ENCODE measurements around the gene HAUS6.
A peak's percentile ranks its signal among the peaks of the same experiment; 100 is the strongest.
"Not testable (repeated sequence)": the region's sequence is repeated elsewhere in the genome, so short reads cannot be mapped to it uniquely, and the experiment has no call there.

The HAUS6 gene

DNA sequence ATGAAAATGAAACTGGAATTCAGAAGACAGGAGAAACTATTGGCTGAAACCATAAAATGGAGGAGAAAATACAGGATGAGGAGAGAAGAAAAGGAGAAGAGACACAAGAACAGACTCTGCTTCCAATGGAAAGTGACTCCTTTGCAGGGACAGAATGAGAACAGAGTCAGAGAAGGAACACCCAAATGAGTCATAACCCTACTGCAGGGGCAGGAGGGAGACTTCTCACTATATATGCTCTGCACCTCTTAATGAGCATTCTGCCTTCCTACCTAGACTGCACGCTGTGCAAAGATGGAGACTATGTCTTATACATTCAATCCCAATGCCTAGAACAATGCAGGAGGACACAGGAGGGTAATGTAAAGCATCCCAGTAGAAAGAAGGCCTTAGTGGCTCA, 71.8 kb downstream of the HAUS6 start:
- no peak for DNase-seq

DNA sequence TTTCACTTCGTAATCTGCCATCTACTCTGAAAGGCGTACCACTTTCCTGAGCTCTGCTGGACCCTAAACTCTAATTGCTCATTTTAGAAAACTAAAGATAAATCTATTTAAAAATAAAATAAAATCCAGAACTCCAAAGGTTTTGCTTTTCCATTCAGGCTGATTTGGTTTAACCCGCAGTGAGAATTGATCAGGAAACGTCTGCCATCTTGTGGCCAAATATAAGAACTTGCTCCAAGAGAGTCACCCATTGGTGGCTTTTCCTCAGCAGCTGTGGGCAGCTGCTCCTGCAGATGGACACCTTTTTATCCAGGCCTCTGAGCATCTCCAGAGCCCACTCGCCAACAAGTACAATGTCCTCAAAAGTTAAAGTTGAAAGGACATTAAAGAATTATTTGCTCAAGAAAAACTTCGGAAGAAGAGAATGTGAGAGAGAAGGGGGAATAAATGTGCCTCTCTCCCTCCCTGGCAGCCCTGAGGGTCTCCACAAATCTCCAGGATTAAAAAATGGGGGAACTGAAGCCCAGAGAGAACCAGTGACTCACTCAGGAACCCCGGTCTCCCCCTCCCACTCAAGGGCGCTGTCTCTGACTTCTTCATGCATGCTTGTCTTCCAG, 73.8 kb downstream of the HAUS6 start:
- DNase-seq = peak; percentile 15

DNA sequence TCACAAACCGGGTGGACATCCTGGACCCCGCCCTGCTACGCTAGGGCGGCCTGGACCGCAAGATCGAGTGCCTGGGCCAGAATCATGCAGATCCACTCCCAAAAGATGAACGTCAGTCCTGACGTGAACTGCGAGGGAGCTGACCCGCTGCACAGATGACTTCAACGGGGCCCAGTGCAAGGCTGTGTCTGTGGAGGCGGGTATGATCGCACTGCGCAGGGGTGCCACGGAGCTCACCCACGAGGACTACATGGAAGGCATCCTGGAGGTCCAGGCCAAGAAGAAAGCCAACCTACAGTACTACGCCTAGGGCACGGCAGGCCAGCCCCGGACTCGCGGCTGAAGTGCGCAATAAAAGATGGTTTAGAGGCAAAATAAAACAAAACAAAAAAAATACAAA, 74.9 kb downstream of the HAUS6 start:
- no peak for DNase-seq

DNA sequence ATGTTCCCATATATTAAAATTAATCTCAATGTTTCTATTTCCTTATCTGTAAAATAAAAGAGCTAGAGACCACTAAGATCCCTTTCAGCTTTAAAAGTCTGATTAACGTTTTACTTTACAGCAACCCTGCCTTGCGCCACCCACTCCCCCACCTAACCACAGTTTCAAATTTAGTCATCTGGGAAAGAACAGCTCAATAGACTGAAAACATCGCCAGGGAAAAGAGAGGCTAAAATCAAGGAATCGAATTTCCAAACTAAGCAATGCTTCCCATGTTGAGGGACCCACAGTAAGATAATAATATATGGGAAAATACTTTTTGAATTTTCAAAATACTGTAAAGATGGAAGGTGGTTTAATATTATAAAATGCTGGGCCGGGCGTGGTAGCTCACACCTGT, 76.3 kb downstream of the HAUS6 start:
- no peak for DNase-seq

DNA sequence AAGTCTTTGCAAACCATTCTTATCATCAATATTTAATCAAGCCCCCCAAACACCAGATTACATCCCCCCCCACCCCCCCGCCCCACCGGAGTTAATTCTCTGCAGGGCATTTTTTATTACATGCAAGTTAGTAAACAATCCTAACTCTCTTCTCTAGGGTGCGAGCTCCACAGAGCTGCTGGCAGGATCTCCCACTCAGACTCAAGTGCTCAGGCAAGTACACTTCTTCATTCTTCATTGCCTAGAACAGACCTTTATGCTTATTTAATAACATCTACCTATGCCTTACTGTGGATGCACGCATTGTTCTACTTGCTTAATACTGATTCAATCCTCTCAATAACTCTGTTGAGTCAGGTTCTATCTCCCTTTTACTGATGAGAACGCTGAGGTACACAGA, 79.6 kb downstream of the HAUS6 start:
- no peak for DNase-seq

DNA sequence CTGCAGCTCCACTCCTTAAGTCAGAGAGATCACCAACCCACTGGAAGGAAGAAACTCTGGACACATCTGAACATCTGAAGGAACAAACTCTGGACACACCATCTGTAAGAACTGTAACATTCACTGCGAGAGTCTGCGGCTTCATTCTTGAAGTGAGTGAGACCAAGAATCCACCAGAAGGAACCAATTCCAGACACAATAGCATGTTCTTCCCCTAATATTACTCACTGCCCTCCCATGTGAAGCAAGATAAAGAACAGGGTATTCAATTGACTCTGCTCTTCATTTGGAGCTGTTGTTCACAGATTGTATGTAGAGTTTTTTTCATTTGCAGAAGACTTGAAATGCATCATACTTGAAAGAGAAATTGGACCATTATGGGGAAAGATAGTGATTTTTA, 80.5 kb downstream of the HAUS6 start:
- no peak for DNase-seq

DNA sequence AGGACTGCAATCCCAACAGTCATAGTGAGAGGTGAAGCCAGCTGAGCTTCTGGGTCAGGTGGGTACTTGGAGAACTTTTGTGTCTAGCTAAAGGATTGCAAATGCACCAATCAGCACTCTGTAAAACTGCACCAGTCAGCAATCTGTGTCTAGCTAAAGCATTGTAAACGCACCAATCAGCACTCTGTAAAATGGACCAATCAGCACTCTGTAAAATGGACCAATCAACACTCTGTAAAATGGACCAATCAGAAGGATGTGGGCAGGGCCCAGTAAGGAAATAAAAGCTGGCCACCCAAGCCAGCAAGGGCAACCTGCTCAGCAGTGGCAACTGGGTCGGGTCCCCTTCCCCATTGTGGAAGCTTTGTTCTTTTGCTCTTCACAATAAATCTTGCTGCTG, 81.1 kb downstream of the HAUS6 start:
- DNase-seq = not testable (repeated sequence)

DNA sequence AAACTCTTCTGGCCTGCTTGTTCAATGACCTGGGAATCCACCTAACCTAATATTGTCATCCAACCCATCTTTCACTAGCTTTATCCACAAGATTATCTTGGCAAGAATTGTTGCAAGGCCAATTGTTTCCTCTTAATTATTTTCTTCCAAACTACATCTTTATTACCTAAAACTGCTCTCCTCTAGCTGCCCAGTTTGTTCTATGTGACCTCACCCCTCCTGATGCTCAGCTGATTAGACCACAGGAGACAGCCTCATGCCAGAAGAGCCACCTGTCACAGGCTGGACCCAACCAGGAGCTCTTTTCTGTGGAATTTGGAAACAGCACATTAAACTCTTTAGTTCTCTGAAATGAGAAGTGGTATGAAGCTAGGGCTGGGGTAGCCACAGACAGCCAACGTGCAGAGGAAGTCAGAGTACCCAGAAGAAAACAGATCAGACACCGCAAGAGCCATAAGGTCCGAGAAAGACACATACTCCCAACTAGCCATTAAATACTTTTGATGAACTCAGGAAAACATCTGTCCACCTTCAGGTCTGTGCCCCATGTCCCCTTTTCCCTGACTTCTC, 81.7 kb downstream of the HAUS6 start:
- no peak for DNase-seq

DNA sequence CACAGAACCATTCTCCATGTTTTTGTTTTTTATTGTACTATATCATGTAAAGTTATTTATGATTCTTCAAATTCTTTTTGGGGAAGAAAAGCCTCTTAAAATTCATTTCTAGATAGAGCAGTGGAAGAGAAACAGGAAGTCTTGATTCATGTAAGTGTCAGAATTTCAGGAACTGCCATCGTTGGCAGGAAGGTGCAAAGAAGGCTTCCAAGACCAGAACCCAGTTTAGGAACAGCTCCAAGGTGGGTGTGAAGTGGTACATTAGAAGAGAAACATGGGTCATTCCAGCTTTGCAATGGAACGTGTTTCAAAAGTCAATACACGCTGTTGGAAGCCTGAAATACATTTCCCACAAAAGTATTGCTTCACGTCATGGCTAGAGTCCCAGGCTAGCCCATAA, 84.5 kb downstream of the HAUS6 start:
- no peak for DNase-seq

DNA sequence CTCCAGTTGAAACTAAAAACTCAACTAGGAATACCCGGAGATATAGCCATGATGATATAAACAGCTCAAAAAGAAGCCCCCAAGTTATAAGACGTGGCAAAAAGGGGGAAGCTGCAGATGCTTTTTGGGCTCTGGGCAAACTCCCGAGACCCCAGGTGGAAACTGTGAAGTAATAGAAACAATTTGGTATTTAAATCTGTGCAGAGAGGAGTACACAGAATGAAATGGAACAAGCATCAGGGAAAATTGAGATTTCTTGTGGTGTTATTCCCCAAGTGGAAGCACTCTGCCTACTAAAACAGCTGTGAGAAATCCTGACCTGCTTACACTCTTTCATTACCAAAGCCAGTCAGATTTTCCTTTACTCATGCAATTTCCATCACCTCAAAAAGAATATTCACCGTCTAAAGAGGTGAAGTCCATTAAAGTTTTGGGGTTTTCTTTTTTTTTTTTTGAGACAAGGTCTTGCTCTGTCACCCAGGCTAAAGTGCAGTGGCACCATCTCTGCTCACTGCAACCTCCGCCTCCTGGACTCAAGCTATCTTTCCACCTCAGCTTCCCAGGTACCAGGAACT, 93.2 kb downstream of the HAUS6 start:
- no peak for DNase-seq

All from NCI-H2029 treated with DMSO at 0.1 percent for 48 hours (cell line).